Occipital lobe (tissue), 2 donors: ENCODE data around the gene STXBP1. TPM values are rescaled to one million over a fixed set of nuclear protein-coding genes. Genes with fewer than 3 reads are reported as not detected.
"Not testable (repeated sequence)": the region's sequence is repeated elsewhere in the genome, so short reads cannot be mapped to it uniquely, and the experiment has no call there.

Experiments used
- DNase-seq: peaks from one replicate; lab custom pipeline; 2025; lab: John Stamatoyannopoulos, UW
- total RNA-seq: library from RNA; depleted of rRNA; stranded (reverse); fragments of >200 nt; gene quantifications from one replicate; pipeline ENCODE4 v1.2.3, GENCODE V29; 2014

STXBP1 gene
- total RNA-seq, 1 donor from 2014 or later = 78.5 TPM

GRCh38 chr9:127613583-127613954, 1.5 kb downstream of the STXBP1 start:
- no peak for DNase-seq

GRCh38 chr9:127614961-127615360, 2.9 kb downstream of the STXBP1 start:
- no peak for DNase-seq

GRCh38 chr9:127621339-127621970, 9.4 kb downstream of the STXBP1 start:
- DNase-seq = not testable (repeated sequence)

GRCh38 chr9:127626752-127627493, 14.8 kb downstream of the STXBP1 start:
- no peak for DNase-seq

GRCh38 chr9:127627494-127627855, 15.4 kb downstream of the STXBP1 start:
- DNase-seq = no peak

- no peak for DNase-seq
Measured at GRCh38 chr9:127628758-127629467, 16.8 kb downstream of the STXBP1 start.

- DNase-seq = no peak
Measured at GRCh38 chr9:127629468-127630081, 17.5 kb downstream of the STXBP1 start.

GRCh38 chr9:127633216-127633862, 21.3 kb downstream of the STXBP1 start:
- no peak for DNase-seq

GRCh38 chr9:127634021-127634420, 21.9 kb downstream of the STXBP1 start:
- DNase-seq = no peak

GRCh38 chr9:127634698-127635097, 22.6 kb downstream of the STXBP1 start:
- DNase-seq = no peak

- no peak for DNase-seq
Measured at GRCh38 chr9:127635201-127635735, 23.2 kb downstream of the STXBP1 start.

GRCh38 chr9:127637322-127637847, 25.3 kb downstream of the STXBP1 start:
- no peak for DNase-seq

- no peak for DNase-seq
Measured at GRCh38 chr9:127640908-127641545, 28.9 kb downstream of the STXBP1 start.

- DNase-seq = no peak
Measured at GRCh38 chr9:127642082-127642740, 30.1 kb downstream of the STXBP1 start.

GRCh38 chr9:127644146-127644827, 32.2 kb downstream of the STXBP1 start:
- no peak for DNase-seq

GRCh38 chr9:127644943-127645342, 32.9 kb downstream of the STXBP1 start:
- DNase-seq = no peak

GRCh38 chr9:127647451-127647850, 35.4 kb downstream of the STXBP1 start:
- no peak for DNase-seq

- DNase-seq = no peak
Measured at GRCh38 chr9:127650518-127650917, 38.4 kb downstream of the STXBP1 start.
